Measurements from ENCODE around the gene PTPN20. TPM values are rescaled to one million over a fixed set of nuclear protein-coding genes. Genes with fewer than 3 reads are reported as not detected.
"Not testable (repeated sequence)": the region's sequence is repeated elsewhere in the genome, so short reads cannot be mapped to it uniquely, and the experiment has no call there.

Gene PTPN20
- total RNA-seq, 1 donor from 2014 or later = 3.0 TPM

DNA sequence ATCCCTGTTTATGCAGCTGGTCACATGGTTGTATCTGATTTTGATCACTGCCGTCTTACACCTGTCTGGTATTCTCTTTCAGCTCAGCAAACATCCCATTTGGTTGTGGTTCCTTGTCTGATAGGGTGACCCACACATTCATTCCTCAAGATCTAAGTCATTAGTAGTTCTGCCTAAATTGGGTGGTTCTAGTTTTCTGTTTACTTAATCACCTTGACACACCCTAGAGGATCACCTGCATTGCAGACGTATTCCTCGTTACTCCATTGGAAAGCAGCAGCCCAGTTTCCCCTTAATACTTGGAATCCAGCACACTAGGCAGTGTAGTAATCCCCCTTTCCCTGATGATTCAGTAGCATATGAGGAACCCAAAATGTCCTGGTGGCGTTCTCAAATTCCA, 41.3 kb downstream of the PTPN20 start:
- not testable (repeated sequence) for DNase-seq

DNA sequence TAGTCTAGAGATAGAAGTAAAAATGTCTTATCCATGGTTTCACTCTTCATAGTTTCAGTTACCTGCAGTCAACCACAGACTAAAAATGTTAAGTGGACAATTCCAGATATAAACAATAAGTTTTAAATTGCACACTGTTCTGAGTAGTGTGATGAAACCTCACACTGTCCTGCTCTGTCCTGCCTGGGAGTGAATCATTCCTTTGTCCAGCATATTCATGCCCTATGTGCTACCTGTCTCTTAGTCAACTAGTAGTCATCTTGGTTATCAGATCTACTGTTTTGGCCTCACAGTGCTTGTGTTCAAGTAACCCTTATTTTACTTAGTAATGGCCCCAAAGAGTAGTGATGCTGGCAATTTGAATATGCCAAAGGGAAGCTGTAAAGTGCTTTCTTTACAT, 49.5 kb downstream of the PTPN20 start:
- DNase-seq = not testable (repeated sequence)

DNA sequence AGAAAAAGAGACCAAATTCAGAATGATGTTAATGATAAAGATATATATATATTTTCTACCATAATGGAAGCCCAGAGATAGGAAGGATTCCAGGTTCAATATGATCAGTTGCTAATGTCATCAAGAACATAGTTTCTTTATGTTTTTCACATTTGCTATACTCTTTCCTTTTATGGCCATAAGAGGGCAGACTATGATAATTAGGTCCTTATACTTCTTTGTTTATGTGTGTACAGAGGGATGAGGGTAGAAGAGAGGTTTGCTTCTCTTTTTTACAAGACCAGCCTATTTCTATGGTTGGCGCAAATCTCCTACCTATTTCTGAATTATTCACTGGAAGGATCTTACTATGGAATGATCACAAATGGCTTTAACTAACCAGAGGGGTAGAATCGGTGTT, 52.1 kb downstream of the PTPN20 start:
- DNase-seq = not testable (repeated sequence)

DNA sequence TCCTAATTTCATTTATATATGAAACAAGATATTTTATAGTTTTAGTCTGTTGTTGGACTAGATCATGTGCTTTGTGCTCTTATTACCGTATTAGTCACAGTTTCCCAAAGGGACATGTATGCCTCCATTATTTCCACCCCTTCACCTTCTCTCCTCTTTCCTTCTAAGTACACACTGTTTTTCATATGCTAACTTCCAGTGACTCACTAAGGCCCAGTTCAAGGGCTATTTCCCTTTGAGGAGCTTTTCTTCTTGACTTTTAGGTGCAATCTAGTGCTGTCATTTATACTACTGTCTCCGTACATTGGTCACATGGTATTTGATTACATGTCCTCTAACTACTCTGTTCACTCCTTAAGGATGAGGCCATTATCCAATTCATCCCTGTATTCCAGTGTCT, 55.8 kb downstream of the PTPN20 start:
- DNase-seq = not testable (repeated sequence)

DNA sequence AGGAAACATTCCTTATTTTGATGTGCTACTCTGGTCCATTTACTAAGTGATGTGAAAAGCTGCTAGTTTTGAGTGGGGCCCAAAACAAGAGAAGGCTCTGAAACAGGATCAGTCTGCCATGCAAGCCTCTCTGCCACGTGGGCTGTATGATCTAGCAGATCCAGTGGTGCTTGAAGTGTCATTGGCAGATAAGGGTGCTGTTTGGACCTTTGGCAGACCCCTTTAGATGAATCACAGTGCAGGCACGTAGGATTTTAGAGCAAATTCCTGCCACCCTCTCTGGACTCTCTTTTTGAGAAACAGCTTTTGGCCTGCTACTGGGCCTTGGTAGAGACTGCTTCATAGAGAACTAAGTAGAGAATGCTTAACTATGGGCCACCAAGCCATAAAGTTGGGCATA, 69.0 kb downstream of the PTPN20 start:
- DNase-seq = not testable (repeated sequence)

DNA sequence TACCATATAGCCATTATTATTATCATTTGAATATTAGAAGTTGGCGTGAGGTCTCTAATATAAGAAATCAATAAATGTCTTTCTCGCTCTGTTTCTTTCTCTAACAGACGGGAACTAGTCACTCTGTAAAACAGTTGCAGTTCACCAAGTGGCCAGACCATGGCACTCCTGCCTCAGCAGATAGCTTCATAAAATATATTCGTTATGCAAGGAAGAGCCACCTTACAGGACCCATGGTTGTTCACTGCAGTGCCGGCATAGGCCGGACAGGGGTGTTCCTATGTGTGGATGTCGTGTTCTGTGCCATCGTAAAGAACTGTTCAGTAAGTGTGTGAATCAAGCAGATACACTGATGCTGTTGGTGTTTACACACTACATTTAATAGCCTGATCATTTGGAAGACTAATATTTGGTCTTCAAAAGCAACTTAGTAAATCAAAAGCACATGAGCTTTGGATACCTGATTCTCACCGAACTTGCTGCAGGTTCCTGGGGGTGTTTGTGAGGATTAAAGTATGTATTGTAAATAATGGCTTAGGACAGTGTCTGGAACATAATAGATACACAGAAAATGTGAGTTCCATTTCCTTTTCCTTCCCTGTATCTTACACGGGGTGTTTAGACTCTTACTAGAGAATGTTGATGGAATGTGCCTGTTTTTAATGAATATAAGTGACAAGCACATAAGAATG, 76.2 kb downstream of the PTPN20 start:
- not testable (repeated sequence) for DNase-seq

DNA sequence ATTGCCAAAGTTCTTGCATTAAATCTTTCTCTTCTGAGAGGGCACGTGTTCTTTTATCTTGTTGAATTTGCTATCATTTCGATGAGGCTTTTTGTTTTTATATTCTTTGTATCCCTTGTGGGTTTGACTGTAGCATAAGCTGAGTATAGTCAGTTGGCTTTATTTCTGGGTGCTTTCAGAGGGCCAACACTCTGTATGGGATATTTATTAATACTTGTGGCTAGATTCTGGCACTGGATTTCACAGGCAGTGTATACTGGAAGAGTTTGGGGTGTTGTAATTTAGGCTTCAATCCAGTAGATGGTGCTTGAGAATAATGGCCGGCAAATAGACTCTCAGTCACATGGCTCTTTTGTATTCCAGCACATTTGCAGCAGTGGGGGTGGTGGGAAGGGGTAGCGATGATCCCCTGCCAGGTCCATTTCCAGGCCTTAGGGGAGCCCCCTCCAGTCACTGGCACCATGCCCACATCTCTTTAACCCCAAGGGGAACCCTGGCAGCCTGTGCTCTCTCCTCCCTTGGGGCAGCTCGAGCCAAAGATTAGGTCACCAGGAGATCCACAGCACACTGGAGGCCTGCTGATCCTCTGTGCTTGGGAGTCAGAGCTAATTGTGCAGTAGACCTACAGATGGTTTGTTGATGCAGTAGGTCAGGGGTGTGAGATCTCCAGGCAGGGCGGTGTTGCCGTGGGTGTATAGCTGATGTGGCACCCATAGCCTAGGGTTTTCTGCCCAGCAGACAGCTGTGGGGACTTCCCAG, 81.8 kb downstream of the PTPN20 start:
- peak; percentile 55 for DNase-seq

DNA sequence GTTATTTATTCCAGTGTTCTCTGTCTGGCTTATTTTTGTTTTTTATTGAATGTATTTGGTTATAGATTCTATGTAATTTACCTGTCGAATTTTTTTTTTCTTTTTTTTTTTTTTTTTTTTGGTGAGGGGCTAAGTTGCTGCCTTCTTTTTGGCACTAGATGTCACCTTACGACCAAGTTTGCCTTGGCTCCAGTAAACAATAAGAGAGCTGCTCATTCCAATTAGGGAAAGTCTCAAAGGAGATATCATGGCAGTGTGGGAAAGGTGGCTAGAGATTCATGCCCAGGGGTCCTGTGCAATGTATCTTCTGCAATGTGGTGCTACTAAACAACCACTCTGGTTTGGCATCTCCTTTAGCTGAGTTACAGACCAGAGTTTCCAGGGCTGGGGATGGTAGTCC, 84.0 kb downstream of the PTPN20 start:
- DNase-seq = peak; percentile 35

DNA sequence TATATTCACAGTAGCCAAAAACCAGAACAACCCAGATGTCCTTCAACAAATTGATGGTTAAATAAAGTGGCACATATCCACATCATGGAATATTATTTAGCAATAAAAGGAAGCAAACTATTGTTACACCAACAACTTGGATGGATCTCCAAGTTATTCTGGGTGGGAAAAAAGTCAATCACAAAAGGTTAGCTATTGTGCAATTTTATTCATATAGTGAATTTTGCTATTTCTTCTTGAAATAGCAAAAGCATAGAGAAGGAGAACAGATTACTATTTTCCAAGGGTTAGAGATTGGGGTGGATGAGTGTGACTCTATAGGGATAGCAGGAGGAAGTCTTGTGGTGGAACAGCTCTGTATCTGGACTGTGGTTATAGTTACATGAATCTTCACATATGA, 87.0 kb downstream of the PTPN20 start:
- no peak for DNase-seq

DNA sequence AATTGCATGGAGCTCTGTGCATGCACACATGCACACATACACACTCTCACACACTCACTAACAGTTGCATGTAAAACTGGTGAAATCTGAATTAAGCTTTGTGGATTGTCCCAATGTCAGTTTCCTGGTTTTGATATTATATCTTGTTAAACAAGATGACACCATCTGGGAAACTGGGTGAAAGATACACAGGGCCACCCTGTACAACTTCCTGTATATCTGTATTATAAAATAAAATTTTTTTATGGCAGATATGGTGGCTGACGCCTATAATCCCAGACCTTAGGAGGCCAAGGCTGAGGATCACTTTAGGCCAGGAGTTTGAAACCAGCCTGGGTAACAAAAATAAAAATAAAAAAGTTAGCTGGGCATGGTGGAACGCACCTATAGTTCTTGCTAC, 87.4 kb downstream of the PTPN20 start:
- no peak for DNase-seq

DNA sequence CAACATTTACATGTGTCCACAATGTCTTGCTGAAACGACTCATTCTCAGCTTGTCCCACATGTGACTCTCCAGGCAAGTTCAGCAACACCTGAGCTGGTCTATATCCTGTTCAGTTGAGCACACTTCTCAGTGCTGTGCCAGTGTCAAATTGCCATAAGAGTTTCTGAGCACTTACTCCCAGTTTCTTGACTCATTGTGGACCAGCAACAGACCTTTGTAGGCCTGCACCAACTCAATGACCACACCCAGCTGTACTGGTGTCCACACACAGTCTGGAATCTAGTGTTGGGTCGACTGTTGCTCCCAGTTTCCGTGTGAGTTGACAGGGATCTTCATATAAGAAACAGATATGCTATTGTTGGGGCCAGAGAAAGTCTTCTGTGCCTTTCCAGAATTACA, 88.0 kb downstream of the PTPN20 start:
- DNase-seq = no peak

DNA sequence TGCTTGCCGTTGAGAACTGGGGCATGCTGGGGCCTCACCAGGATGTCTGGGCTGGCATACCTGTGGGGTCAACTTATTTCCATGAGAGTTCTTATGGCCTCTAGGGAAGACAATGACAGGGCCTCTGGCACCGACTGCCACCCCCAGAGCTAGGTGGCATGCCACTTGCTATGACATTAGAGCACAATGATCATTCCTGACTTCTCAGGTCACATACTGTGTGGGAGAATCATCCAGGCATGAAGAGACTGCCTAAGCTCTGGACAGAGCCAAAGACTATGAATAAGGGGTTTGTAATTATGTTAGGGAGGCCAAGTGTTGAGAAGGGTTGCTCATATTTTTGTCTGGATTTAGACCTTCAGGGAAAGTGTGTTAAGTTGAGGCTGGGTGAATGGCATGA, 97.5 kb downstream of the PTPN20 start:
- no peak for DNase-seq

DNA sequence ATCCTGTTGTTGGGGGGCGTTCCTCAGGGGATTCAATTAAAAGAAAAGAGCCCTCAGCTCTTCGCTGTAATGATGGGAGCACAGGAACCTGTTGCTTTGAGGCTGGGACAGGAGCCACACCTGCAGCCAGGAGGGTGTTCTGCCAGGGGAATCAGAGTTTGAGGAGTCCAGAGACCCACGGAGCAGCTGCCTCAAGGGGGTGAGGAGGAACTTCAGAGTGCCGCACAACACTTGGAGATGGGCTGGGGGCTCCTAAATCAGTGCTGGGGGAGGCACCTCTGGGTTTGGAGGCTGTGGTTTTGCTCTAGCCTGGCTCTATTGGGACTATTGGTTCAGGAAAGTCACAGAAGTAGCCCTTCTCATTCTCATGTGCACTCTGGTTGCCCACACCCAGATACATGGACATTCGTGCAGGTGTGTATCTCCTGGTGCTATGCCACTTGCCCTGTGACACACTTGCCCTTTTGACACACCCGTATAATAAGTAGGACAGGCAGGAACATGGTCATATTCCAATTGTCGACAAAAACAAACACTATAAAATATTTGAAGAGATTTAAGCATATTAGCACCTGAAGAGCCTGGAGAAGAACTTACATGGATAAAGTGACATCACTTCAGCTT, 98.1 kb downstream of the PTPN20 start:
- DNase-seq = no peak

DNA sequence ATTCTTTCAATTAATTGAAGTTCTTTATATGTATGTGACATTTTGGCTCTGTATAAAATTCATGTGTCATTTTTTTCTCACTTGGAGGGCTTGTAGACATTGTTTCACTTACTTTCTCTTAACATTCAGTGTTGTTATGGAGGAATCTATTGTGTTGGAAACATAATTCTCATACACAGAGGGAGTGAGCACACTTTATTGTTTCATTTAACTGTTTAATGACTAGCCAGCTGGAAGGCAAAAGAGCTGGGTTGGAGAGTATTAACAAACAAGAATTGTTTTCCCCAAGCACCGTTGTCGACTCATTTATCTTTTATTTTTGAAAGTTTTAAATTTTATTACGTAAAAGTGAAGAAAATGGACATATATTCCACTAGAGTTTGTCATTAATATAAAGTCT, 98.8 kb downstream of the PTPN20 start:
- no peak for DNase-seq

DNA sequence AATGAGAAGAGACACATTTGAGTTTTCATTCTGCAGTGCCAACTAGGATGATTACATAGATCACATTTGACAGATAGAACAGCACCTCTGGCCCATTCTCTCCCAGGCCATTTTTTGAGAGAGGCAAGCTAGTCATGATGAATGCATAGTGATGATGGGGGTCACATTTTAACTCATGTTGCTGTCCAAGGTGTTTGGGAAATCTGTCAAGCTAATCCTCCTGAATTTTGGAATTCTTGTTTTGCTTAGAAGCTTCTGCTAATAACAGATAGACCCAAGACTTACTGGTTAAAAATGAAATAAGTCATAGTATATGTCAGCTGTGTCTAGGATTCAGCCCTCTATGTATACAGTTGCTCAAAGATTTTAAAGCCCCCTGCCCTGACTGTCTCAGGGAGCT, 101.0 kb downstream of the PTPN20 start:
- no peak for DNase-seq

DNA sequence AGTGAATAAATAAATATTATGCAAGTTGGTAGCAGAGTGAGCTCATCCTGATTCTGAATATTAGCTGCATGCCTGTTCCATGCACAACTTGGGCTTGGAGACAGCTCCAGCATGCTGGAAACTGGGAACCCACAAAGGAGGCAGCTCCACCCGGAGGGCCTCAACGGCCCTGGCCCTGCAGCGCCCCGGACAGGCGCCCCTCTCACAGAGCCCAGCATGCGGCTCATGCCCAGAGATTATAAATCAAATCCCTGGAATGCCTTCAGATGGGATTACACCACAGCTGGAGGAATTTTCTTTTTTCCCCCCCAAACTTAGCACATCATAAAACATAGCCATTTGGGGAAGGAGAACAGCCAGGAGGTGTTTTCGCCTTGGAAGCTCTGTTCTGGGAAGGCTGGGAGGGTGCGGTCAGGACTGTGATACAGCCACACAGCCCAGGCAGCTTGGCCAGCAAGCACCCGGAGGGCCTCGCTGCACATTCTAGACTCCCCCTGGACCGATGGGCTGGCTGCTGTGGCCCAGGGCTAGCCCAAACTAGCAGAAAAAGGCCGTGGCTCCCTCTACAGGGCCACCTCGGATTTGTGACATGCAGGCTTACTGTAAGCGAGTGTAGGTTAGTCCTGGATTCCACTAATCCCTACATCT, 102.4 kb downstream of the PTPN20 start:
- no peak for DNase-seq

DNA sequence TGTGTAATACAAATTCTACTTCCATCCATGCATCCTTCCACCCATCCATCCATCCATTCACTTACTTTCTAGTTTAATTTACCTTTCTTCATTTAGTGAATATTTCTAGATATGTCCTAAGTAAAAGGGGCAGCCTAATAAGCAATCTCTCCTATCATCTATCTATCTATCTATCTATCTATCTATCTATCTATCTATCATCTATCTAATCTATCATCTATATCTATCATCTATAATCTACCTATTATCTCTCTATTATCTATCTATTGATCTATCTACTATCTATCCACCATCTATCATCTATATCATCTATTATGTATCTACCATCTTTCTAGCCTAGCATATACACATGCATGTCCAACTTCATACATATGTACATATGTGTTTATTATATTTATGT, 104.2 kb downstream of the PTPN20 start:
- DNase-seq = no peak

DNA sequence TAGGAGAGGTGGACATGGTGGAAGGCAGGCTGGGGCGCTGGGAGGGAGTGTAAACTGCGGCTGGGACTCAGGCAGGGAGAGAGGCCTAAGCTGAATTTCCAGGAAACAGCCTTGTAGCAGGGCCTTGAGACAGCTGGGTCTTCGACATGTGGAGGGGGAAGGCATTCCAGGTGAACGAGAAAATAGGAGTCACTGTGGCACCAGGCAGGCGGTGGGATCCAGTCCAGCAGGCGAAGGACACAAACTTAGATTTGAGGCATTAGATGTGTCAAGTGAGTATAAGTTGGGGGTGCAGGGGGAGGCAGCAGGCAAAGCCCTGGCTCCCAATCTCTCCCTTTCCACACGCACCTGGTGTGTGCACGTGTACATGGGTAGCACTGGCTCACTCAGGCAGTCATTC, 105.3 kb downstream of the PTPN20 start:
- no peak for DNase-seq

DNA sequence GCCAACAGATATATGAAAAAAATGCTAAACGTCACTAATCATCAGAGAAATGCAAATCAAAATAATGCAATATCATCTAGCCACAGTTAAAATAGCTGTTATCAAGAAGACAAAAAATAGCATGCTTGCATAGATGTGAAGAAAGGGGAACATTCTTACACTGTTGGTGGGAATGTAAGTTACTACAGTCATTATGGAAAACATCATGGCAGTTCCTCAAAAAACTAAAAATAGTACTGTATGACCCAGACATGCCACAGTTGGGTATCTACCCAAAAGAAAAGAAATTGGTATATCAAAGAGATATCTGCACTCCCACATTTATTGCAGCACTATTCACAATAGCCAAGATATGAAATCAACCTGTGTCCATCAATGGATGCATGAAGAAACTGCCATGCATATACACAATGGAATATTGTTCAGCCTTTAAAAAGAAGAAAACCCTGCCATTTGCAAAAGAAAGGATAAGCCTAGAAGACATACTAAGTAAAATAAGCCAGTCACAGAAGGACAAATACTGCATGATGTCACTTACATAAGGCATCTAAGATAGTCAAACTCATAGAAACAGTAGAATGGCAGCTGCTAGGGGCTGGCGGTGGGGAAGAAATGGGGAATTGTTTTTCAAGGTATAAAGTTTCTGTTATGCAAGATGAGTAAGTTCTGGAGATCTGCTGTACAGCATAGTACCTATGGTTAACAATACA, 107.0 kb downstream of the PTPN20 start:
- DNase-seq = no peak

DNA sequence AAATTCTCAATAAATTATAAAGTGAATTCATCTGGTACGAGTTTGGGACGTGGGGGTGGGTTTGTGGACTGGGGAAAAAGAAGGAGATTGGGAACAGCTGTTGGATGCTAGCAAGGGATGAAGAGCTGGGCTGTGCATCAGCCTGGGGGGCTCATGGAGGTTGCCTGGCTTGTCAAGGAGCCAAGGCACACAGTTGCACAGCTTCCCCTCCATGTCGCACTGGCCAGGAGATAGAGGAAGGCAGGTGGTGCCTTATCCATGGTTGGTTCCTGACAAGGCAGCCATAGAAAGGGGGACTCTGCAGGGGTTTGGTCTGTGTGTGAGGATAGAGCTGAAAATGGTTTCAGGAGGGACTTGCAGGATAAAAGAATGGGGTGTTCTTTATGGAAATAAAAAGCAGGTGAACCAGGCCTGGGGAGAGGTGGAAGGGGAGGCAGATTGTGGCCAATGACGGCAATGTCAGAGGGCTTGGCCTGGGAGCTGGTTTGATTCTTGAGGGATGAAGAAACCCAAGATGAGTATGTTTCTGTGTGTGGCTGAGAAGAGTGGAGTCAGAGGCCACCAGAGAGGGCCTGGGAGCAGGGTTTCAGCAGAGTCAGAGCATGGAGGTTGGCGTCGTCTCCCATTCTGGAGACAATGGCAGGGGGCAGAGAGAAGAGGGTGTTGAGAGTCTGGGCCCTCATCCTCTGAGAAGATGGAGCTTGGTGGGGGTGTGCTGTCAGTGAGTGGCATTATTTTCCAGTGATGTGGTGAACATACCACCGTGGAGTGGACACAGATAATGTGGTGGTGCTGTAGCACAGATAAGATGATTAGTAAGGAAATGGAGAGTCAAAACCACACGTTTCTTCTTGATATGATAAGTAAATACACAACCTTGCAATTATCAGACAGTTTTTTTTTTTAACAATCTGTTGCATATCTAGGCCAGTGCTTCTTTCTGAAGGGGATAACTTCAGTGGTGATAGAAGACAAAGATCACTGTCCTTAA, 108.2 kb downstream of the PTPN20 start:
- DNase-seq = no peak

DNA sequence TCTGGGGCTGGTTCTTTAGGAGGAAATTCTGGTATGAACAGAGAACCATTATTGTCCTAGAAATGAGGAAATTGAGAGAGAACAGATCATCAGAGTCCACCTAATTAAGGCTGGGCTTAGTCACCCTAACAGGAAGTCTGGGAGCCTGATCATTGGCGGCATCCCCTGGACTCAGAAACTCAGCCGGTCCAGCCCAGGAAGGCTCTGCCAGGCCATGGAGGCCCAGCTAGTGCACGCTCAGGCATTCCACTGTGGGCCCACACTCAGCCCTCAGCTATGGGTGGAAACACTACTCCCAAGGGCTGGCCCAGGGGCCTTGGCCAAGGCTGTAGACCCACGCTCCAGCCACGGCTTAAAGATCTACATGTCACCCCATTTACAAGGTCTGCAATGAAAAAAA, 109.2 kb downstream of the PTPN20 start:
- DNase-seq = no peak

All from tongue (tissue), 2 donors.